Common myeloid progenitor, CD34-positive (primary cell): ENCODE measurements around the gene NQO2.
"Not testable (repeated sequence)": the region's sequence is repeated elsewhere in the genome, so short reads cannot be mapped to it uniquely, and the experiment has no call there.

Experiments
- CTCF ChIA-PET: fragments of 350-600 bp; sonication (Branson Sonifier 250); formaldehyde crosslinking; loops from one replicate; lab custom pipeline; 2021; ENCODE audit warnings: antibody characterized with exemption; lab: Charles Lee
- POLR2A ChIA-PET: fragments of 350-600 bp; sonication (Branson Sonifier 250); formaldehyde crosslinking; loops from one replicate; lab custom pipeline; 2021; ENCODE audit warnings: antibody characterized with exemption; lab: Charles Lee
- DNase-seq, 3 donors: peaks; one replicate each; pipeline versions ENCODE4 v3.0.0 to v3.0.0-alpha.2; 2013
- H3K27ac ChIP-seq, 2 experiments: 1 replicate in 1 of 2; 2 replicates in 1 of 2; pipeline ENCODE4 v1.7.0; 2013; ENCODE audit warnings: inconsistent platforms in 2 of 2, low read length in 2 of 2, mild to moderate bottlenecking in 2 of 2, low read depth in 1 of 2, moderate library complexity in 1 of 2; ENCODE audit not compliant: severe bottlenecking in 2 of 2, insufficient read depth in 1 of 2, poor library complexity in 1 of 2
- H3K27me3 ChIP-seq, 5 experiments: replicated peaks in 2 of 5; 1 replicate in 3 of 5; 2 replicates in 2 of 5; pipeline versions ENCODE4 v1.6.1 to v1.7.0; 2013; ENCODE audit warnings: low read length in 4 of 5, mild to moderate bottlenecking in 2 of 5, moderate library complexity in 2 of 5, inconsistent platforms in 1 of 5; ENCODE audit not compliant: insufficient read depth in 5 of 5, control insufficient read depth in 4 of 5
- H3K36me3 ChIP-seq, 4 experiments: 1 replicate in 2 of 4; 2 replicates in 2 of 4; pipeline versions ENCODE4 v1.6.1 to v1.7.0; 2013; ENCODE audit warnings: low read length in 3 of 4, control low read depth in 1 of 4, mild to moderate bottlenecking in 1 of 4; ENCODE audit not compliant: control insufficient read depth in 4 of 4, insufficient read depth in 4 of 4
- H3K4me1 ChIP-seq, 4 experiments: 1 replicate in 3 of 4; 2 replicates in 1 of 4; pipeline versions ENCODE4 v1.6.1 to v1.7.1; 2013; ENCODE audit warnings: low read length in 3 of 4, mild to moderate bottlenecking in 3 of 4, control low read depth in 1 of 4, inconsistent platforms in 1 of 4, moderate library complexity in 1 of 4; ENCODE audit not compliant: control insufficient read depth in 4 of 4, insufficient read depth in 4 of 4; ENCODE audit errors: control extremely low read depth in 1 of 4
- H3K4me3 ChIP-seq, 7 experiments: 1 replicate in 4 of 7; 2 replicates in 3 of 7; pipeline versions ENCODE4 v1.5.1 to v1.7.0; 2013; ENCODE audit warnings: mild to moderate bottlenecking in 7 of 7, low read length in 6 of 7, moderate library complexity in 6 of 7, inconsistent platforms in 2 of 7, low read depth in 2 of 7, control low read depth in 1 of 7; ENCODE audit not compliant: insufficient read depth in 4 of 7, control insufficient read depth in 1 of 7; ENCODE audit errors: extremely low read depth in 1 of 7
- H3K9me3 ChIP-seq, 5 experiments: 1 replicate in 4 of 5; 2 replicates in 1 of 5; pipeline versions ENCODE4 v1.6.1 to v1.7.1; 2013; ENCODE audit warnings: low read length in 4 of 5, mild to moderate bottlenecking in 2 of 5, inconsistent platforms in 1 of 5, low read depth in 1 of 5, moderate library complexity in 1 of 5; ENCODE audit not compliant: control insufficient read depth in 4 of 5, insufficient read depth in 2 of 5; ENCODE audit errors: control extremely low read depth in 1 of 5
- WGBS: methylation state at CpG from one replicate; pipeline ENCODE4 v1.1.5; 2013; ENCODE audit not compliant: insufficient coverage; 5-methylcytosine and 5-hydroxymethylcytosine counted together

Gene NQO2

DNA sequence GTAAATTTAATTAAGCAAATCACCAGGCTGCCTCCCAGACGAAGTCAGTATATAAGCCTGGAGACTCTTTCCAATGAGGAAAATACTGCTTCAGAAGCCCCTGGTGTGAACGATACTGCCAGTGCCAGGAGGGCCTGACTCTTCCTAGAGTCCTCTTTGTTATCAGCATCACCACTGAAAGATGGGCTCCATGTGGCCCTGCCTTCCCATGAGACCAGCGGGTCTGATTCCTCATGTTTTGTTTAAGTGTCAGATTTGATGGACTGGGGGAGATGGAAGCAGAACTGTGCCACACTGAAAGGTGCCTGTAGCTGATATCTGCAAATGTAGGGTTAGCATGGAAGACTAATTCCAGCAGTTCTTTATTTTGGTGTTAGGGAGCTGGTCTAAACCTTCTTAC lies 7.9 kb downstream of the NQO2 start:
- POLR2A ChIA-PET, result no interaction called here

GRCh38 chr6:3008712-3009265 lies 9.1 kb downstream of the NQO2 start:
- H3K27me3 ChIP-seq, H3K4me3 ChIP-seq, POLR2A ChIA-PET, DNase-seq, H3K27ac ChIP-seq: not testable (repeated sequence)
- H3K9me3 ChIP-seq, result peaks cover 5 to 27% (median 15%) of the 10 kb centered on the region in 5 experiments
- H3K36me3 ChIP-seq, result peaks cover 12 to 64% (median 41%) of the 10 kb centered on the region in 4 experiments
- H3K4me1 ChIP-seq, result peaks cover 0 to 11% (median 4%) of the 10 kb centered on the region in 4 experiments
- WGBS, result 97% methylated on average over 16 of the region's 17 CpGs
- CTCF ChIA-PET, result interaction anchor here (2.6 kb wide), 1 partner anchor 20 kb away, joined by 10 read pairs; no protein-coding TSS in a partner anchor

More for the DNA sequence above, 7.9 kb downstream of the NQO2 start:
- Histone ChIP-seq H3K27me3 (no peaks in the 10 kb centered on the region), H3K36me3 (peaks cover 10 to 62% (median 37%) of the 10 kb centered on the region in 4 experiments), H3K4me3 (no peak overlapping the region), H3K9me3 (peaks cover 5 to 26% (median 14%) of the 10 kb centered on the region in 5 experiments), H3K27ac (no peak overlapping the region), H3K4me1 (peaks cover 0 to 3% (median 0%) of the 10 kb centered on the region in 4 experiments)
- WGBS, result 100% methylated on average over 3 of the region's 3 CpGs
- no peak for DNase-seq
- CTCF ChIA-PET, result interaction anchor here (0.7 to 2.6 kb wide), 3 partner anchors 13 to 61 kb away, joined by 3 to 10 read pairs (median 5); partner anchors contain the start of gene RIPK1

DNA sequence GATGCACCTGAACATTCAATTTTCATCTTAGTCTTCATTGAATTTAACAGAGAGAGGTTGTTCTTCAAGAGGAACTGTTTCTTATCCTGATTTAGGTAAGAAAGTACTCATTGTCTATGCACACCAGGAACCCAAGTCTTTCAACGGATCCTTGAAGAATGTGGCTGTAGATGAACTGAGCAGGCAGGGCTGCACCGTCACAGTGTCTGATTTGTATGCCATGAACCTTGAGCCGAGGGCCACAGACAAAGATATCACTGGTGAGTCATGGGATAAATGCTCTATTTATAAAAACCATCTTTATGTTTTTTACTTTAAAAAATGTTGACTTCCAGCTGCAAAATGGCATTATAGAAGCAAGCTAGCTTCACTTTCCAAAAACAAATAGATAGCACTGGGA lies 10.2 kb downstream of the NQO2 start:
- ChIA-PET POLR2A (no interaction called here), CTCF (interaction anchor here (0.7 to 2.9 kb wide), 6 partner anchors 8 to 44 kb away, joined by 3 to 10 read pairs (median 4); no protein-coding TSS in a partner anchor)
- Histone ChIP-seq H3K36me3 (peaks cover 12 to 67% (median 44%) of the 10 kb centered on the region in 4 experiments), H3K4me1 (peaks cover 0 to 13% (median 5%) of the 10 kb centered on the region in 4 experiments), H3K4me3 (no peak overlapping the region), H3K27ac (no peak overlapping the region), H3K9me3 (peaks cover 5 to 27% (median 15%) of the 10 kb centered on the region in 5 experiments), H3K27me3 (no peaks in the 10 kb centered on the region)
- DNase-seq, result no peak
- WGBS, result 100% methylated on average over 1 of the region's 3 CpGs

GRCh38 chr6:3011158-3011557 lies 11.5 kb downstream of the NQO2 start:
- H3K27me3 ChIP-seq, result no peaks in the 10 kb centered on the region
- H3K27ac ChIP-seq, result no peak overlapping the region
- CTCF ChIA-PET, result interaction anchor here (1.1 to 2.9 kb wide), 3 partner anchors 9 to 43 kb away, joined by 3 to 10 read pairs (median 5); no protein-coding TSS in a partner anchor
- no peak overlapping the region for H3K4me3 ChIP-seq
- POLR2A ChIA-PET, result interaction anchor here (0.6 to 1.3 kb wide), 2 partner anchors 12 to 229 kb away, joined by 3 read pairs; no protein-coding TSS in a partner anchor
- peaks cover 5 to 27% (median 15%) of the 10 kb centered on the region in 5 experiments for H3K9me3 ChIP-seq
- DNase-seq, result peak in 1 of 3 donors; percentile 36
- peaks cover 14 to 66% (median 44%) of the 10 kb centered on the region in 4 experiments for H3K36me3 ChIP-seq
- peaks cover 0 to 13% (median 5%) of the 10 kb centered on the region in 4 experiments for H3K4me1 ChIP-seq

GRCh38 chr6:3011592-3011991 lies 11.9 kb downstream of the NQO2 start:
- Histone ChIP-seq H3K36me3 (peaks cover 14 to 66% (median 46%) of the 10 kb centered on the region in 4 experiments), H3K27ac (no peak overlapping the region), H3K4me3 (no peak overlapping the region), H3K27me3 (no peaks in the 10 kb centered on the region), H3K4me1 (peaks cover 0 to 12% (median 5%) of the 10 kb centered on the region in 4 experiments), H3K9me3 (peaks cover 5 to 27% (median 15%) of the 10 kb centered on the region in 5 experiments)
- peak in 2 of 3 donors; percentile 50 to 59 for DNase-seq
- ChIA-PET CTCF (interaction anchor here (1.1 to 2.9 kb wide), 3 partner anchors 10 to 42 kb away, joined by 3 to 10 read pairs (median 5); no protein-coding TSS in a partner anchor), POLR2A (interaction anchor here (1.3 kb wide), 1 partner anchor 12 kb away, joined by 3 read pairs; no protein-coding TSS in a partner anchor)

DNA sequence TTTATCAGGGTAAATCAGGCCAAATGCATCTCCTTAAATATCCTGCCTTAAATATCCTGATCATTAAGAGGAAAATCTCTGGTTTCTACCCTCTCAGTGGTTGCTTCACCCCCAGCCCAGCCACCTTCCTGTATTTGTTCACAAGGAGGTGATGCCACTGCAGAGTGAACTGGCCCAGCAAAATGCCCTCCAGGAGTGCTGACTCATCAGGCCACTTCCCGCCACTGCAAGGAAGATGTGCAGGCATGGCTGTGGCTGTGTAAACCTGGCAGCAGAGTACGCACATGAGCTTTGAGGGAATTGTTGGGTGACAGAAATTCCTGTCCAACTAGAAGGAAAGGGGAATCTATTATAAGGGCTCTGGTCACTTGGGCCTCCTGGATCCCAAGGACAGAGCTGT lies 13.8 kb downstream of the NQO2 start:
- POLR2A ChIA-PET, result no interaction called here
- peaks cover 5 to 27% (median 15%) of the 10 kb centered on the region in 5 experiments for H3K9me3 ChIP-seq
- H3K27me3 ChIP-seq, result no peaks in the 10 kb centered on the region
- WGBS, result 65% methylated on average over 2 of the region's 2 CpGs
- H3K4me1 ChIP-seq, result peaks cover 1 to 13% (median 6%) of the 10 kb centered on the region in 4 experiments
- CTCF ChIA-PET, result interaction anchor here (1.4 to 2.5 kb wide), 2 partner anchors 12 to 13 kb away, joined by 3 to 14 read pairs; no protein-coding TSS in a partner anchor
- peak; percentile 24 to 78 (median 76) for DNase-seq
- no peak overlapping the region for H3K4me3 ChIP-seq
- peaks cover 9 to 64% (median 43%) of the 10 kb centered on the region in 4 experiments for H3K36me3 ChIP-seq
- H3K27ac ChIP-seq, result no peak overlapping the region
